Cardiac fibroblast (primary cell): Measurements from ENCODE around the gene OR4D1.
A peak's percentile ranks its signal among the peaks of the same experiment; 100 is the strongest.
"Not testable (repeated sequence)": the region's sequence is repeated elsewhere in the genome, so short reads cannot be mapped to it uniquely, and the experiment has no call there.

ENCODE experiments used
- DNase-seq, 2 donors: peaks; one replicate each; pipeline versions ENCODE4 v3.0.0 to v3.0.0-alpha.2; 2010; ENCODE audit warnings: low read depth in 2 of 2
- H3K4me3 ChIP-seq, 2 donors: replicated peaks in 1 of 2; 1 replicate in 1 of 2; 2 replicates in 1 of 2; pipeline ENCODE4 v1.5.1; 2011; ENCODE audit warnings: low read depth in 2 of 2, low read length in 2 of 2, mild to moderate bottlenecking in 2 of 2, moderate library complexity in 1 of 2
- TF ChIP-seq, protein P1 (sequence below): IDR thresholded peaks from one replicate; pipeline ENCODE4 v1.5.1; 2011; ENCODE audit warnings: low read depth, mild to moderate bottlenecking, low read length, inconsistent platforms

Gene OR4D1

DNA sequence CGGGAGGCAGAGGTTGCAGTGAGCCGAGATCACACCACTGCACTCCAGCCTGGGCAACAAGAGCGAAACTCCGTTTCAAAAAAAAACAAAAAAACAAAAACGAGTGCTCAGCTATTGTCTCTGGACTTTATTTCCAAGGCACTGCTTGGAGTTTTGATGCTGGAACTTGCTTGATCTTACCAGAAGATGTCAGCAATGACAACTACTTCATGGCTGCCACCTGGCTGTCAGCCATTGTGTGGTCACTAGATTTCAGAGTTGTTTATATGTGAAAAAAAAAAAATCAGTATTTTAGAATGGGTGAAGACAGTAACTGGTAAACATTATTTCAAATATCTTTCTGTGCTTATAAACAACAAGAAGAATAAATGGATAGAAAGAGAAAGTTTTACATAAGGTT, 26.3 kb upstream of the OR4D1 start:
- DNase-seq = peak; percentile 20 to 44
- no peak overlapping the region for H3K4me3 ChIP-seq
- TF ChIP-seq, protein P1, sequence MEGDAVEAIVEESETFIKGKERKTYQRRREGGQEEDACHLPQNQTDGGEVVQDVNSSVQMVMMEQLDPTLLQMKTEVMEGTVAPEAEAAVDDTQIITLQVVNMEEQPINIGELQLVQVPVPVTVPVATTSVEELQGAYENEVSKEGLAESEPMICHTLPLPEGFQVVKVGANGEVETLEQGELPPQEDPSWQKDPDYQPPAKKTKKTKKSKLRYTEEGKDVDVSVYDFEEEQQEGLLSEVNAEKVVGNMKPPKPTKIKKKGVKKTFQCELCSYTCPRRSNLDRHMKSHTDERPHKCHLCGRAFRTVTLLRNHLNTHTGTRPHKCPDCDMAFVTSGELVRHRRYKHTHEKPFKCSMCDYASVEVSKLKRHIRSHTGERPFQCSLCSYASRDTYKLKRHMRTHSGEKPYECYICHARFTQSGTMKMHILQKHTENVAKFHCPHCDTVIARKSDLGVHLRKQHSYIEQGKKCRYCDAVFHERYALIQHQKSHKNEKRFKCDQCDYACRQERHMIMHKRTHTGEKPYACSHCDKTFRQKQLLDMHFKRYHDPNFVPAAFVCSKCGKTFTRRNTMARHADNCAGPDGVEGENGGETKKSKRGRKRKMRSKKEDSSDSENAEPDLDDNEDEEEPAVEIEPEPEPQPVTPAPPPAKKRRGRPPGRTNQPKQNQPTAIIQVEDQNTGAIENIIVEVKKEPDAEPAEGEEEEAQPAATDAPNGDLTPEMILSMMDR = peak; percentile 5

DNA sequence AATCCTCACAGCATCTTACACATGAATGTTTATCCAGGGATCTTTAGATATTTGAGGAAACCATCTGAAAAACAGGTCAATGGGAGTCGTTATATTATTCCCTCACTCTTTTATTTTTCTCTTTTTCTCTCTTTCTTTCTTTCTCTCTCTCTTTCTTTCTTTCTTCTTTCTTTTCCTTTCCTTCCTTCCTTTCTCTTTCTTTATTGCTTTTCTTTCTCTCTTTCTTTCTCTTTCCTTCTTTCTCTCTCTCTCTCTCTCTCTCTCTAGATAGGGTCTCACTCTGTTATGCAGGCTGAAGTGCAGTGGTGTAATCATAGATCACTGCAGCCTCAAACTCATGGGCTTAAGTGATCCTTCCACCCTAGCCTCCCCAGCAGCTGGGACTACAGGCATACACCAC, 20.3 kb upstream of the OR4D1 start:
- H3K4me3 ChIP-seq = no peak overlapping the region
- TF ChIP-seq, protein P1 = no peak
- no peak for DNase-seq

DNA sequence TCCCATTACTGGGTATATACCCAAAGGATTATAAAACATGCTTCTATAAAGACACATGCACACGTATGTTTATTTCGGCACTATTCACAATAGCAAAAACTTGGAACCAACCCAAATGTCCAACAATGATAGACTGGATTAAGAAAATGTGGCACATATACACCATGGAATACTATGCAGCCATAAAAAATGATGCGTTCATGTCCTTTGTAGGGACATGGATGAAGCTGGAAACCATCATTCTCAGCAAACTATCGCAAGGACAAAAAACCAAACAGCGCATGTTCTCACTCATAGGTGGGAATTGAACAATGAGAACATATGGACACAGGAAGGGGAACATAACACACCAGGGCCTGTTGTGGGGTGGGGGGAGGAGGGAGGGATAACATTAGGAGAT, 15.5 kb upstream of the OR4D1 start:
- not testable (repeated sequence) for H3K4me3 ChIP-seq, DNase-seq

DNA sequence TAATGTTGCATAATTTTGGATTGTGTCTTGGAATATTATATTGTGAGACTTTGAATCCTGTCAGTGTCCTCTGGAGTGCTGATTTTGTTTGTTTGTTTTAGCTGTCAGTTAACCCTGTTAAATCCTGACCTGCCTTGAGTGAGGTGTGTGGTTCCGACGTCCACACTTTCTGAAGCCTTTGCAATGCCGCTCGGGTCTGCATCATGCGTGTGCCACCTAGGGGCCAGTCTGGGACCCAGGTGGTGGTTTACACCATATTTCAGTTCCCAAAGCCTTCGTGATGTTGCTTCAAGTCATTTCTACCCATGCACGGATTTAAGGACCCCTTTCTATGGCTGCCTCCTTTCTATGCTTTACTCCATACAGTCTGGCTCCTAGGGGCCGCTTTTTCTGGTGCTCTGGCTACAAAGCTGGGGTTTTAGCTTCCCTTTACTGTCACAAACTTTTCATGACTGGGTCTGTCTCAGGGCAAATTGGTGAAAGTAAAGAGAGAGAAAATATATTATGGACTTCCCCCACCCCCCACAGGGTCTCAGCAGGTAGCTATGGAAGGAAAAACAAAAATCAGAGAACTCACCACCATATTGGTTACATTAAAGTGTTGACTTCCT, 11.4 kb upstream of the OR4D1 start:
- peak in 1 of 2 donors; percentile 9 for DNase-seq
- H3K4me3 ChIP-seq = no peak overlapping the region
- TF ChIP-seq, protein P1 = peak; percentile 46

DNA sequence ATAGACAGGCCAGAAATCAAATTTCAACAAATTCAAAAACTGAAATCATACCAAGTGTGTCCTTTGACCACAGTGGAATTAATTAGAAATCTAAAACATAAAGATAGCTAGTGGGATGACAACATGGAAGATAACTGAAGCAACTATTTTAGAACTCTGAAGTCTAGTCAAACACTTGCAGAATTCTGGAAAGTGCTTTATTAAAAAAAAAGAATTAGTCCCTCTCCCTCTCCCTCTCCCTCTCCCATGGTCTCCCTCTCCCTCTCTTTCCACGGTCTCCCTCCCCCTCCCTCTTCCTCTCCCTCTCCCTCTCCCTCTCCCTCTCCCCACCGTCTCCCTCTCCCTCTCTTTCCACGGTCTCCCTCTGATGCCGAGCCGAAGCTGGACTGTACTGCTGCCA, 6.7 kb upstream of the OR4D1 start:
- DNase-seq = no peak
- H3K4me3 ChIP-seq = no peak overlapping the region
- TF ChIP-seq, protein P1 = no peak

DNA sequence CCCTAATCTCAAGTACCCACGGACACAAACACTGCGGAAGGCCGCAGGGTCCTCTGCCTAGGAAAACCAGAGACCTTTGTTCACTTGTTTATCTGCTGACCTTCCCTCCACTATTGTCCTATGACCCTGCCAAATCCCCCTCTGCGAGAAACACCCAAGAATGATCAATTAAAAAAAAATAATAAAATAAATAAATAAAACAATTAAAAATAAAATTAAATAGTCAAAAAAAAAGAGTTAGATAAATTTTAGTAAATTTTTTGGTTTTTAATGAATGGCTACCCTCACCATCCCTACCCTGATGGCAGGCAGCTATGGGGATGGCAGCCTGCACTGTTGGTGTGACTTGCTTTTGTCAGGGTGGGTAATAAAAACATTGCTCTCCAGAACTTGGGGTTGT, 4.8 kb upstream of the OR4D1 start:
- H3K4me3 ChIP-seq, DNase-seq: not testable (repeated sequence)

DNA sequence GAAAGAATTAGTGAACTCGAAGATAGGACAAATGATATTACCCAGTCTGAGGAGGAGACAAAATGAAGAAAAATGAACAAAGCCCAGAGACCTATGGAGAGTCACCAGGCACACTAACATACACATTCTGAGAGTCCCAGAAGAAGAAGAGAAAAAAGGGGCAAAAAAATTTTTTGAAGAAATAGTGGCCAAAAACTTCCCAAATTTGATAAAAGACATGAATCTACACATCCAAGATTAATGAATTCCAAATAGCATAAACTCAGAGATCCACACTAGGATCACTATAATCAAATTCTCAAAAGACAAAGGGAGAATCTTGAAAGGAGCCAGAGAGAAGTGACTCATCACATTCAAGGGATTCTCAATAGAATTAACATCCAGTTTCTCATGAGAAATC, 3.4 kb upstream of the OR4D1 start:
- H3K4me3 ChIP-seq = no peak overlapping the region
- no peak for DNase-seq
- TF ChIP-seq, protein P1 = no peak

DNA sequence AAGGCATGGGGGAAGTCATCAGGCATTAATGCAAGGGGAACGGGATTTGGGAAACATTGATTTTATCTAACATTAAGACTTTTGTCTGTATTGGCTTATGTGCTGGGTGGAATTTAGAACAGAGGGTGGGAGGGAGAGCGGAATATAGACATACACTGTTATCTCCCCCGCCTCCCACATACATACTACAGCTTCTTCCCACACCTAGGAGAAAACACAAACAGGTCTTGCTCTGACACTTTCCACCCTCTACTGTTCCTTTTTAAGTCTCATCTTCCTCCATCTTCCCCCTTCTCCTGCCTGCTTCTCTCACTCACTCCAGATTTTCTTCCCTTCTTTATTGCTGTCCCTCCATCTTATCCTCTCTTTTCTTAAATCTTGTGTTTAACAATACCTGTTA, 425 bp downstream of the OR4D1 start:
- TF ChIP-seq, protein P1 = no peak
- DNase-seq = no peak
- H3K4me3 ChIP-seq = no peak overlapping the region
